Umbilical cord (tissue), 2 donors: ENCODE measurements around the gene SCGB3A2. TPM values are rescaled to one million over a fixed set of nuclear protein-coding genes. Genes with fewer than 3 reads are reported as not detected.

Source experiments
- DNase-seq: peaks from one replicate; pipeline ENCODE4 v3.0.0-alpha.2; 2015; ENCODE audit warnings: low spot score
- total RNA-seq: library from RNA; depleted of rRNA; stranded (reverse); fragments of >200 nt; gene quantifications from one replicate; pipeline ENCODE4 v1.2.3, GENCODE V29; 2014; ENCODE audit warnings: low replicate concordance; ENCODE audit not compliant: insufficient read depth

Gene SCGB3A2
- not detected for total RNA-seq

GRCh38 chr5:147878066-147878759, at the start of gene SCGB3A2:
Gene SCGB3A2, plus strand, starts transcription at chr5:147878711. Its CDS starts 93 bp downstream, at chr5:147878804.
- no peak for DNase-seq

GRCh38 chr5:147830035-147830434, 48.5 kb upstream of the SCGB3A2 start:
- DNase-seq: no peak

- no peak for DNase-seq
Observed at GRCh38 chr5:147831465-147831864, 47.0 kb upstream of the SCGB3A2 start, which contains the start of gene SPINK1. Gene SPINK1, minus strand, starts transcription at chr5:147831671. Its CDS starts 94 bp downstream, at chr5:147831577.

GRCh38 chr5:147832541-147832940, 46.0 kb upstream of the SCGB3A2 start:
- no peak for DNase-seq

- no peak for DNase-seq
Observed at GRCh38 chr5:147835386-147835798, 43.1 kb upstream of the SCGB3A2 start.

- no peak for DNase-seq
Observed at GRCh38 chr5:147836439-147836838, 42.1 kb upstream of the SCGB3A2 start.

- no peak for DNase-seq
Observed at GRCh38 chr5:147842869-147843268, 35.6 kb upstream of the SCGB3A2 start.

- no peak for DNase-seq
Observed at GRCh38 chr5:147844846-147845245, 33.7 kb upstream of the SCGB3A2 start.

- no peak for DNase-seq
Observed at GRCh38 chr5:147845618-147846017, 32.9 kb upstream of the SCGB3A2 start.

GRCh38 chr5:147849226-147849625, 29.3 kb upstream of the SCGB3A2 start:
- no peak for DNase-seq

- DNase-seq: no peak
Observed at GRCh38 chr5:147851578-147851977, 26.9 kb upstream of the SCGB3A2 start.

- no peak for DNase-seq
Observed at GRCh38 chr5:147852365-147852764, 26.1 kb upstream of the SCGB3A2 start.

GRCh38 chr5:147853372-147853987, 25.0 kb upstream of the SCGB3A2 start:
- DNase-seq: no peak

GRCh38 chr5:147854331-147854730, 24.2 kb upstream of the SCGB3A2 start:
- no peak for DNase-seq

GRCh38 chr5:147854894-147855773, 23.4 kb upstream of the SCGB3A2 start:
- no peak for DNase-seq

- DNase-seq: no peak
Observed at GRCh38 chr5:147855774-147856069, 22.8 kb upstream of the SCGB3A2 start.

GRCh38 chr5:147856801-147857200, 21.7 kb upstream of the SCGB3A2 start:
- DNase-seq: no peak

GRCh38 chr5:147857302-147858129, 21.0 kb upstream of the SCGB3A2 start:
- peak; percentile 76 for DNase-seq

- no peak for DNase-seq
Observed at GRCh38 chr5:147858565-147858964, 19.9 kb upstream of the SCGB3A2 start.

- no peak for DNase-seq
Observed at GRCh38 chr5:147859962-147860640, 18.4 kb upstream of the SCGB3A2 start.

GRCh38 chr5:147860641-147861025, 17.9 kb upstream of the SCGB3A2 start:
- no peak for DNase-seq
